Fibroblast of lung (primary cell): ENCODE results near the gene RIMS3. TPM values are rescaled to one million over a fixed set of nuclear protein-coding genes. Genes with fewer than 3 reads are reported as not detected.
A peak's percentile ranks its signal among the peaks of the same experiment; 100 is the strongest.

Experiments used
- DNase-seq, 2 donors: peaks; one replicate each; pipeline versions ENCODE4 v3.0.0 to v3.0.0-alpha.2; 2010; ENCODE audit warnings: low read depth in 2 of 2
- H2AFZ ChIP-seq: 2 replicates; pipeline ENCODE4 v1.5.1; 2012; ENCODE audit warnings: low read length, control low read depth, inconsistent platforms
- H3K27ac ChIP-seq: 2 replicates; pipeline ENCODE4 v1.5.1; 2011; ENCODE audit warnings: low read length, control low read depth; ENCODE audit not compliant: insufficient read depth
- H3K27me3 ChIP-seq: 2 replicates; pipeline ENCODE4 v1.5.1; 2011; ENCODE audit warnings: mild to moderate bottlenecking, low read length; ENCODE audit not compliant: control insufficient read depth, insufficient read depth
- H3K36me3 ChIP-seq: 2 replicates; pipeline ENCODE4 v1.5.1; 2011; ENCODE audit warnings: low read length; ENCODE audit not compliant: control insufficient read depth, insufficient read depth
- H3K4me1 ChIP-seq: 2 replicates; pipeline ENCODE4 v1.5.1; 2011; ENCODE audit warnings: low read length; ENCODE audit not compliant: control insufficient read depth, insufficient read depth; ENCODE audit errors: extremely low read depth
- H3K4me2 ChIP-seq: 2 replicates; pipeline ENCODE4 v1.5.1; 2011; ENCODE audit warnings: low read length, control low read depth; ENCODE audit not compliant: insufficient read depth; ENCODE audit errors: extremely low read depth
- H3K4me3 ChIP-seq, 4 experiments: fragments of 200-600 bp in 1 of 4; sonication (generic) in 1 of 4; replicated peaks in 1 of 4; 2 replicates each; pipeline ENCODE4 v1.5.1; 2011 to 2016; ENCODE audit warnings: low read length in 4 of 4, low read depth in 3 of 4, mild to moderate bottlenecking in 3 of 4, control low read depth in 2 of 4, inconsistent platforms in 1 of 4, mixed read lengths in 1 of 4; ENCODE audit not compliant: insufficient read depth in 1 of 4; ENCODE audit errors: control extremely low read depth in 1 of 4
- H3K79me2 ChIP-seq: 2 replicates; pipeline ENCODE4 v1.5.1; 2012; ENCODE audit warnings: mild to moderate bottlenecking, low read length, inconsistent platforms; ENCODE audit not compliant: control insufficient read depth, insufficient read depth
- H3K9ac ChIP-seq: 2 replicates; pipeline ENCODE4 v1.5.1; 2011; ENCODE audit warnings: mild to moderate bottlenecking, low read length, control low read depth; ENCODE audit not compliant: insufficient read depth
- H3K9me3 ChIP-seq: 2 replicates; pipeline ENCODE4 v1.5.1; 2012; ENCODE audit warnings: low read depth, low read length; ENCODE audit not compliant: control insufficient read depth, insufficient read depth
- H4K20me1 ChIP-seq: 2 replicates; pipeline ENCODE4 v1.5.1; 2011; ENCODE audit warnings: low read length; ENCODE audit not compliant: control insufficient read depth, insufficient read depth; ENCODE audit errors: extremely low read depth
- CTCF ChIP-seq, 2 donors: IDR thresholded peaks in 1 of 2; conservative IDR thresholded peaks in 1 of 2; 1 replicate in 1 of 2; 2 replicates in 1 of 2; pipeline ENCODE4 v1.5.1; 2011 to 2012; ENCODE audit warnings: low read length in 2 of 2, control low read depth in 1 of 2, inconsistent platforms in 1 of 2, low read depth in 1 of 2, mild to moderate bottlenecking in 1 of 2
- EZH2 ChIP-seq: IDR thresholded peaks from 2 replicates; pipeline ENCODE4 v1.5.1; 2012; ENCODE audit warnings: low read length, control low read depth, mild to moderate bottlenecking; ENCODE audit errors: missing control alignments
- polyA plus RNA-seq, 2 donors: library from polyadenylated mRNA; depleted of rRNA in 1 of 2; stranded (reverse) in 1 of 2; unstranded in 1 of 2; fragments of >200 nt; gene quantifications; 2 replicates each; pipeline ENCODE4 v1.2.1, GENCODE V29; 2011 to 2012; ENCODE audit warnings: missing spikeins in 1 of 2
- total RNA-seq: library from RNA; depleted of rRNA; stranded (reverse); fragments of >200 nt; gene quantifications from 2 replicates; pipeline ENCODE4 v1.2.1, GENCODE V29; 2014

The RIMS3 gene
- total and polyA plus RNA-seq, 2 donors (not counting 1 experiment from before 2014, with no cell fraction given): 0.11 to 0.33 TPM

- Histone ChIP-seq H3K27me3 (peaks cover 23% of the 10 kb centered on the region), H3K9ac (no peak overlapping the region), H3K36me3 (no peaks in the 10 kb centered on the region), H3K9me3 (no peaks in the 10 kb centered on the region), H3K79me2 (no peaks in the 10 kb centered on the region), H3K4me2 (no peak overlapping the region), H2AFZ (no peak overlapping the region), H3K27ac (no peak overlapping the region), H4K20me1 (no peaks in the 10 kb centered on the region), H3K4me3 (no peak overlapping the region), H3K4me1 (no peaks in the 10 kb centered on the region)
- TF ChIP-seq CTCF (conservative IDR thresholded peaks at IDR 0.05 in 1 of 2, IDR thresholded peaks at IDR 0.05 in 1 of 2; ENCODE audit: low read depth in 1 of 2, low read length in 2 of 2): no peak
- no peak for TF ChIP-seq EZH2
- DNase-seq: no peak
Observed at GRCh38 chr1:40664167-40664537, 1.3 kb downstream of the RIMS3 start.

- Histone ChIP-seq H3K36me3 (no peaks in the 10 kb centered on the region), H3K4me3 (no peak overlapping the region), H3K4me2 (no peak overlapping the region), H3K9me3 (no peaks in the 10 kb centered on the region), H3K9ac (no peak overlapping the region), H3K27me3 (peaks cover 28% of the 10 kb centered on the region), H3K79me2 (no peaks in the 10 kb centered on the region), H4K20me1 (no peaks in the 10 kb centered on the region), H3K4me1 (no peaks in the 10 kb centered on the region), H3K27ac (no peak overlapping the region), H2AFZ (no peak overlapping the region)
- DNase-seq: no peak
- no peak for TF ChIP-seq CTCF (conservative IDR thresholded peaks at IDR 0.05 in 1 of 2, IDR thresholded peaks at IDR 0.05 in 1 of 2; ENCODE audit: low read depth in 1 of 2, low read length in 2 of 2)
- TF ChIP-seq EZH2: no peak
Observed at GRCh38 chr1:40663324-40664166, 1.9 kb downstream of the RIMS3 start.

- H3K4me3 ChIP-seq: no peak overlapping the region
- peak; percentile 12 to 42 for DNase-seq
- H3K36me3 ChIP-seq: no peaks in the 10 kb centered on the region
- no peak overlapping the region for H3K4me2 ChIP-seq
- H3K79me2 ChIP-seq: no peaks in the 10 kb centered on the region
- H3K9me3 ChIP-seq: no peaks in the 10 kb centered on the region
- H4K20me1 ChIP-seq: no peaks in the 10 kb centered on the region
- H3K27me3 ChIP-seq: peaks cover 30% of the 10 kb centered on the region
- no peak for TF ChIP-seq EZH2
- no peak for TF ChIP-seq CTCF (conservative IDR thresholded peaks at IDR 0.05 in 1 of 2, IDR thresholded peaks at IDR 0.05 in 1 of 2; ENCODE audit: low read depth in 1 of 2, low read length in 2 of 2)
- H3K9ac ChIP-seq: no peak overlapping the region
- no peak overlapping the region for H2AFZ ChIP-seq
- H3K4me1 ChIP-seq: no peaks in the 10 kb centered on the region
- H3K27ac ChIP-seq: no peak overlapping the region
Observed at GRCh38 chr1:40662864-40663263, 2.6 kb downstream of the RIMS3 start.
